ENCODE measurements around the gene KRT76. TPM values are rescaled to one million over a fixed set of nuclear protein-coding genes. Genes with fewer than 3 reads are reported as not detected.

Gene KRT76
- total RNA-seq, 4 donors from 2014 or later = not detected

DNA sequence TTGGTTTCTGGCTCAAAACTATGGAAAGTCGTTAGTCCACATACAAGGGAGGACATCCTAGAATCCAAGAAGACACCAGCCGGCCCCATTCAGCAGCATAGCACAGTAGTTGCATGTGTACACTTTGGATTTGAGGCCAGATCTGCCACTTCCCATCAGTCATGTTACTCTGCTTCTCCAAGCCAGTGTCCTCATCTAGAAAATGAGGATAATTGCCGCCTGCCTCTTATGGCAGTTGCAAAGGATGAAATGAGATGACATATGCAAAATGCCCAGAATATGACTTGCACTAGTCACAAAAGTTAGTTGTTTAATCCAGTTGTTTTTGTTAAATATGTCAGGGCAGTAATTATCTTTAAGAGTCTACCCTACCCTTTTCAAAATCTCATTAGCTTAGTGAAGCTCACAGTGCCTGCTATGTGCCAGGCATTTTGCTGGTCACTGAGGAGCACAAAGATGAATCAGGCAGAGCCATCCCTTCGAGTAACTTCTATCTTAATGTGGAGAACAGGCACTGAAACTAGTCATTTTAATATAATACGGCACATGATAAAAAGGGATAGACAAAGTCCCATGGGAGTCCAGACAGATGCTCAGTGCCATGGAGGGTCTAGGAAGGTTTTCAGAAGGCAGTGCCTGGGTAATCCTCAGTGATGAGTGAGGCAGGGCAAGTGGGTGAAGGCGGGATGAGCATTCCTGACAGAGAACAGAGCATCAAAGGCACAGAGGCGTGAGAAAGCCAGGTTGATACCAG is 6.6 kb upstream of the KRT76 start:
- no peaks in the 10 kb centered on the region for H3K36me3 ChIP-seq
- no peaks in the 10 kb centered on the region for H3K4me1 ChIP-seq
- TF ChIP-seq, protein P1, sequence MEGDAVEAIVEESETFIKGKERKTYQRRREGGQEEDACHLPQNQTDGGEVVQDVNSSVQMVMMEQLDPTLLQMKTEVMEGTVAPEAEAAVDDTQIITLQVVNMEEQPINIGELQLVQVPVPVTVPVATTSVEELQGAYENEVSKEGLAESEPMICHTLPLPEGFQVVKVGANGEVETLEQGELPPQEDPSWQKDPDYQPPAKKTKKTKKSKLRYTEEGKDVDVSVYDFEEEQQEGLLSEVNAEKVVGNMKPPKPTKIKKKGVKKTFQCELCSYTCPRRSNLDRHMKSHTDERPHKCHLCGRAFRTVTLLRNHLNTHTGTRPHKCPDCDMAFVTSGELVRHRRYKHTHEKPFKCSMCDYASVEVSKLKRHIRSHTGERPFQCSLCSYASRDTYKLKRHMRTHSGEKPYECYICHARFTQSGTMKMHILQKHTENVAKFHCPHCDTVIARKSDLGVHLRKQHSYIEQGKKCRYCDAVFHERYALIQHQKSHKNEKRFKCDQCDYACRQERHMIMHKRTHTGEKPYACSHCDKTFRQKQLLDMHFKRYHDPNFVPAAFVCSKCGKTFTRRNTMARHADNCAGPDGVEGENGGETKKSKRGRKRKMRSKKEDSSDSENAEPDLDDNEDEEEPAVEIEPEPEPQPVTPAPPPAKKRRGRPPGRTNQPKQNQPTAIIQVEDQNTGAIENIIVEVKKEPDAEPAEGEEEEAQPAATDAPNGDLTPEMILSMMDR (IDR thresholded peaks at IDR 0.05) = no peak
- TF ChIP-seq EP300 (IDR thresholded peaks at IDR 0.05) (no peak), POLR2A (IDR thresholded peaks at IDR 0.05) (no peak)
- no peaks in the 10 kb centered on the region for H3K9me3 ChIP-seq
- no peak overlapping the region for H3K4me3 ChIP-seq
- DNase-seq (ENCODE audit: low spot score in 2 of 2) = no peak
- WGBS, 2 donors = 77 to 83% methylated on average over 7 of the region's 7 CpGs
- peaks cover 0 to 10% of the 10 kb centered on the region in 2 donors for H3K27me3 ChIP-seq
- no peak overlapping the region for H3K27ac ChIP-seq

DNA sequence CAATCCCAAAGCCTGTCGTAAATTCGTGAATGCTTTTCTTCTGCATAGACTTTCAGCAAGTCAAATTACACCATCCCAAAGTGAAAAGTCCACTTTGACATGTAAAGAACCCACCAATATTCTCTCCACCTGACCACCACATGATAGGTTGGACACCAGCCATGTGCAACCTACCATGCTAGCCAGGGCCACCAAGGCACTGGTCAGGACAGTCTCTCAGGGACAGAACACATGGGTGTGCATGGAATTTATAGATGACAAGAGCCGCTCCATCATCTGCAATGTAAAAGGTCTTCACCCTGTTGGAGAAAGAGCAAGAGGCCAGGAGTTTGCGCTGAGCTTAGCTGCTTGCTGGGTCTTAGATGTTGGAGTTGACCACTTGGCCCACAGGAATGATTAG is 5.4 kb upstream of the KRT76 start:
- no peak overlapping the region for H3K4me3 ChIP-seq
- H3K36me3 ChIP-seq = no peaks in the 10 kb centered on the region
- H3K27ac ChIP-seq = no peak overlapping the region
- no peaks in the 10 kb centered on the region for H3K4me1 ChIP-seq
- H3K27me3 ChIP-seq = peaks cover 0 to 6% of the 10 kb centered on the region in 2 donors
- H3K9me3 ChIP-seq = no peaks in the 10 kb centered on the region
- WGBS, 2 donors = 92 to 98% methylated on average over 4 of the region's 4 CpGs
- no peak for TF ChIP-seq POLR2A (IDR thresholded peaks at IDR 0.05)
- no peak for TF ChIP-seq EP300 (IDR thresholded peaks at IDR 0.05)
- TF ChIP-seq, protein P1 (IDR thresholded peaks at IDR 0.05) = no peak
- DNase-seq (ENCODE audit: low spot score in 2 of 2) = no peak

- TF ChIP-seq, protein P1 (IDR thresholded peaks at IDR 0.05) = no peak
- TF ChIP-seq POLR2A (IDR thresholded peaks at IDR 0.05) (no peak), EP300 (IDR thresholded peaks at IDR 0.05) (no peak)
- H3K4me3 ChIP-seq = no peak overlapping the region
- H3K9me3 ChIP-seq = no peaks in the 10 kb centered on the region
- H3K27ac ChIP-seq = no peak overlapping the region
- no peak for DNase-seq (ENCODE audit: low spot score in 2 of 2)
- H3K4me1 ChIP-seq = no peaks in the 10 kb centered on the region
- H3K36me3 ChIP-seq = no peaks in the 10 kb centered on the region
- 75 to 77% methylated on average over 4 of the region's 4 CpGs for WGBS, 2 donors
- peaks cover 0 to 6% of the 10 kb centered on the region in 2 donors for H3K27me3 ChIP-seq
Observed at GRCh38 chr12:52781399-52782082, 4.4 kb upstream of the KRT76 start.

- H3K27me3 ChIP-seq = peaks cover 0 to 6% of the 10 kb centered on the region in 2 donors
- H3K4me1 ChIP-seq = no peaks in the 10 kb centered on the region
- WGBS, 2 donors = 87 to 89% methylated on average over 6 of the region's 6 CpGs
- no peak overlapping the region for H3K27ac ChIP-seq
- DNase-seq (ENCODE audit: low spot score in 2 of 2) = no peak
- H3K36me3 ChIP-seq = no peaks in the 10 kb centered on the region
- TF ChIP-seq POLR2A (IDR thresholded peaks at IDR 0.05) (no peak), EP300 (IDR thresholded peaks at IDR 0.05) (no peak)
- TF ChIP-seq, protein P1 (IDR thresholded peaks at IDR 0.05) = no peak
- H3K9me3 ChIP-seq = no peaks in the 10 kb centered on the region
- H3K4me3 ChIP-seq = no peak overlapping the region
Observed at GRCh38 chr12:52779914-52780313, 2.8 kb upstream of the KRT76 start.

GRCh38 chr12:52778833-52779232 is 1.7 kb upstream of the KRT76 start:
- 76 to 97% methylated on average over 2 of the region's 2 CpGs for WGBS, 2 donors
- H3K27ac ChIP-seq = no peak overlapping the region
- H3K36me3 ChIP-seq = no peaks in the 10 kb centered on the region
- TF ChIP-seq, protein P1 (IDR thresholded peaks at IDR 0.05) = no peak
- TF ChIP-seq POLR2A (IDR thresholded peaks at IDR 0.05) (no peak), EP300 (IDR thresholded peaks at IDR 0.05) (no peak)
- H3K9me3 ChIP-seq = no peaks in the 10 kb centered on the region
- no peak overlapping the region for H3K4me3 ChIP-seq
- no peak for DNase-seq (ENCODE audit: low spot score in 2 of 2)
- no peaks in the 10 kb centered on the region for H3K4me1 ChIP-seq
- peaks cover 0 to 6% of the 10 kb centered on the region in 2 donors for H3K27me3 ChIP-seq

Data from tibial nerve (tissue), 4 donors.